Activated effector memory CD4-positive, alpha-beta T cell treated with Interleukin-2 at 50 U/mL for 16 hours (primary cell): ENCODE measurements around the gene H2BK1.

Experiments
- DNase-seq: peaks from one replicate; pipeline ENCODE4 v3.0.0-alpha.2; 2020

Gene H2BK1

GRCh38 chr7:151244841-151245346 lies 34.6 kb upstream of the H2BK1 start:
- DNase-seq = no peak

- peak; percentile 36 for DNase-seq
Observed at GRCh38 chr7:151244196-151244840, 34.0 kb upstream of the H2BK1 start.

GRCh38 chr7:151243408-151244195 lies 33.3 kb upstream of the H2BK1 start:
- DNase-seq = no peak

GRCh38 chr7:151243045-151243349 lies 32.7 kb upstream of the H2BK1 start:
- no peak for DNase-seq

GRCh38 chr7:151242159-151243044 lies 32.1 kb upstream of the H2BK1 start:
- no peak for DNase-seq

GRCh38 chr7:151241755-151242096 lies 31.4 kb upstream of the H2BK1 start:
- no peak for DNase-seq

- no peak for DNase-seq
Observed at GRCh38 chr7:151240942-151241754, 30.9 kb upstream of the H2BK1 start.

GRCh38 chr7:151240536-151240935 lies 30.2 kb upstream of the H2BK1 start:
- no peak for DNase-seq

- no peak for DNase-seq
Observed at GRCh38 chr7:151239837-151240459, 29.7 kb upstream of the H2BK1 start.

- no peak for DNase-seq
Observed at GRCh38 chr7:151238924-151239836, 28.9 kb upstream of the H2BK1 start.

- no peak for DNase-seq
Observed at GRCh38 chr7:151238190-151238810, 28.0 kb upstream of the H2BK1 start.

- no peak for DNase-seq
Observed at GRCh38 chr7:151237244-151238189, 27.2 kb upstream of the H2BK1 start.

- no peak for DNase-seq
Observed at GRCh38 chr7:151236406-151236805, 26.1 kb upstream of the H2BK1 start.

GRCh38 chr7:151235091-151235787 lies 25.0 kb upstream of the H2BK1 start:
- DNase-seq = no peak

- no peak for DNase-seq
Observed at GRCh38 chr7:151233804-151234203, 23.5 kb upstream of the H2BK1 start.

GRCh38 chr7:151232917-151233701 lies 22.8 kb upstream of the H2BK1 start:
- peak; percentile 59 for DNase-seq

- peak; percentile 88 for DNase-seq
Observed at GRCh38 chr7:151232091-151232916, 22.0 kb upstream of the H2BK1 start, which contains the start of gene CHPF2. TSS of gene CHPF2 (plus strand) at chr7:151232483. CDS start at chr7:151234012, 1,529 bp downstream.
